HepG2 (cell line): ENCODE measurements around the gene MEG3. TPM values are rescaled to one million over a fixed set of nuclear protein-coding genes. Genes with fewer than 3 reads are reported as not detected.

Experiments used
- ATAC-seq: fragments of 200-7000 bp; cut with Tn5 transposase; 3 replicates; pipeline ENCODE4 v1.9.1; 2020; ENCODE audit warnings: mild to moderate bottlenecking, moderate library complexity
- BruUV-seq: library from RNA; stranded (reverse); fragments of 400-500 nt; replicated peaks from 2 replicates; lab custom pipeline; 2021; lab: Mats Ljungman, UMichigan
- CTCF ChIA-PET: fragments of 300-600 bp; formaldehyde crosslinking; extraction: SDS; loops from one replicate; lab custom pipeline; 2021; ENCODE audit warnings: low total read pairs, inconsistent platforms, low intra/inter-chr PET ratio; lab: Yijun Ruan, JAX
- POLR2A ChIA-PET: fragments of 350-600 bp; sonication (Branson Sonifier 250); formaldehyde crosslinking; loops from one replicate; lab custom pipeline; 2020; ENCODE audit warnings: antibody characterized with exemption, inconsistent platforms; lab: Yijun Ruan, JAX
- DNase-seq: peaks from one replicate; pipeline ENCODE4 v3.0.0-alpha.2; 2015; ENCODE audit warnings: low spot score
- FAIRE-seq: peaks from 3 replicates; lab custom pipeline; 2011; peaks lifted over from hg19 to GRCh38; lab: Jason Lieb, UNC
- H2AFZ ChIP-seq: one replicate; pipeline ENCODE4 v1.6.1; 2011; ENCODE audit warnings: low read length, inconsistent platforms
- H3K27ac ChIP-seq: fragments of 300-600 bp; 3 replicates; pipeline ENCODE4 v1.8.0; 2011; ENCODE audit warnings: mixed run types, mild to moderate bottlenecking, mixed read lengths, low read length, inconsistent platforms; ENCODE audit not compliant: insufficient read depth; ENCODE audit errors: extremely low read length
- H3K27me3 ChIP-seq, 2 experiments: fragments of 200-600 bp in 1 of 2; 2 replicates in 1 of 2; 3 replicates in 1 of 2; pipeline versions ENCODE4 v1.6.0 to v1.8.0; 2011; ENCODE audit warnings: low read length in 2 of 2, mild to moderate bottlenecking in 2 of 2, moderate library complexity in 2 of 2, inconsistent platforms in 1 of 2; ENCODE audit not compliant: insufficient read depth in 2 of 2, control insufficient read depth in 1 of 2
- H3K36me3 ChIP-seq, 2 experiments: fragments of 200-600 bp in 1 of 2; replicated peaks in 1 of 2; 2 replicates in 1 of 2; 3 replicates in 1 of 2; pipeline versions ENCODE4 v1.5.1 to v1.8.0; 2011; ENCODE audit warnings: low read length in 2 of 2, inconsistent platforms in 1 of 2; ENCODE audit not compliant: insufficient read depth in 2 of 2, control insufficient read depth in 1 of 2
- H3K4me1 ChIP-seq: 2 replicates; pipeline ENCODE4 v1.5.1; 2012; ENCODE audit warnings: low read length, inconsistent platforms; ENCODE audit not compliant: insufficient read depth
- H3K4me2 ChIP-seq: 2 replicates; pipeline ENCODE4 v1.6.0; 2011; ENCODE audit warnings: low read depth, low read length, inconsistent platforms
- H3K4me3 ChIP-seq, 3 experiments: fragments of 200-600 bp in 1 of 3; sonication (generic), shearing (Covaris generic) in 1 of 3; replicated peaks in 1 of 3; 2 replicates each; pipeline ENCODE4 v1.5.1; 2011 to 2016; ENCODE audit warnings: low read length in 3 of 3, inconsistent platforms in 2 of 3, low read depth in 2 of 3, mild to moderate bottlenecking in 2 of 3, control low read depth in 1 of 3, mixed read lengths in 1 of 3; ENCODE audit not compliant: insufficient read depth in 1 of 3
- H3K79me2 ChIP-seq: one replicate; pipeline ENCODE4 v1.6.1; 2011; ENCODE audit warnings: low read length, inconsistent platforms; ENCODE audit not compliant: insufficient read depth
- H3K9ac ChIP-seq: 2 replicates; pipeline ENCODE4 v1.6.0; 2011; ENCODE audit warnings: mild to moderate bottlenecking, low read depth, low read length, inconsistent platforms; ENCODE audit not compliant: insufficient read depth
- H3K9me3 ChIP-seq: 2 replicates; pipeline ENCODE4 v1.5.1; 2012; ENCODE audit warnings: mild to moderate bottlenecking, low read length
- H4K20me1 ChIP-seq: 2 replicates; pipeline ENCODE4 v1.6.0; 2011; ENCODE audit warnings: inconsistent platforms, mild to moderate bottlenecking, low read length, moderate library complexity; ENCODE audit not compliant: insufficient read depth
- CHCHD3 ChIP-seq: sonication (generic); formaldehyde crosslinking; IDR thresholded peaks from 2 replicates; pipeline ENCODE4 v1.8.0; 2022; ENCODE audit warnings: mild to moderate bottlenecking, missing genetic modification reagents, moderate library complexity
- TARDBP ChIP-seq: sonication (generic); formaldehyde crosslinking; IDR thresholded peaks from 2 replicates; pipeline ENCODE4 v1.8.0; 2022; ENCODE audit warnings: mild to moderate bottlenecking, missing genetic modification reagents
- ZNF367 ChIP-seq: sonication (generic); formaldehyde crosslinking; IDR thresholded peaks from 2 replicates; pipeline ENCODE4 v1.4.0; 2020; ENCODE audit warnings: missing genetic modification reagents, borderline replicate concordance
- ZNF530 ChIP-seq: sonication (generic); formaldehyde crosslinking; IDR thresholded peaks from 2 replicates; pipeline ENCODE4 v1.5.0; 2020; ENCODE audit warnings: low read depth, mild to moderate bottlenecking, missing genetic modification reagents
- ZNF597 ChIP-seq: sonication (generic); formaldehyde crosslinking; IDR thresholded peaks from 2 replicates; pipeline ENCODE4 v1.5.0; 2020; ENCODE audit warnings: missing genetic modification reagents
- ZNF747 ChIP-seq: sonication (generic); formaldehyde crosslinking; IDR thresholded peaks from 2 replicates; pipeline ENCODE4 v1.8.1; 2023; ENCODE audit warnings: missing genetic modification reagents, mild to moderate bottlenecking, borderline replicate concordance
- WGBS: methylation state at CpG from one replicate; pipeline ENCODE4 v1.1.6; 2017; ENCODE audit warnings: low lambda C conversion rate; 5-methylcytosine and 5-hydroxymethylcytosine counted together
- in situ Hi-C: cut with HindIII; loops from 2 replicates; pipeline ENCODE4 v1.10.0; 2017; ENCODE audit warnings: low pct_unique_long_range_greater_than_20kb; ENCODE audit not compliant: extremely low pct_ligation_motif_present
- intact Hi-C: fragments of 100-400 bp; cut with micrococcal nuclease; formaldehyde crosslinking; loops from one replicate; pipeline ENCODE4 v1.10.0; 2022; ENCODE audit not compliant: unreplicated experiment
- polyA plus RNA-seq, 8 experiments: library from polyadenylated mRNA; depleted of rRNA in 3 of 8; stranded (reverse) in 7 of 8; unstranded in 1 of 8; fragments of >200 nt; fragmentation: Illumina TruSeq in 4 of 8; extraction: Trizol in 4 of 8; gene quantifications; 2 replicates each; pipeline versions ENCODE4 v1.2.1 to v1.2.3, GENCODE V29; 2011 to 2016; ENCODE audit warnings: low read depth in 4 of 8, missing spikeins in 1 of 8, mixed read lengths in 1 of 8; ENCODE audit not compliant: insufficient read depth in 1 of 8
- total RNA-seq, 5 experiments: library from RNA; depleted of rRNA; stranded (reverse); fragments of >200 nt; fragmentation: Illumina TruSeq; extraction: Trizol; gene quantifications; 2 replicates each; pipeline ENCODE4 v1.2.3, GENCODE V29; 2016; ENCODE audit warnings: low read depth in 1 of 5

MEG3 gene
- total and polyA plus RNA-seq, 2 of the 13 experiments (the other 11 are each of a cell fraction or from before 2014, with no cell fraction given), result 0.17 TPM; not detected in 1

DNA sequence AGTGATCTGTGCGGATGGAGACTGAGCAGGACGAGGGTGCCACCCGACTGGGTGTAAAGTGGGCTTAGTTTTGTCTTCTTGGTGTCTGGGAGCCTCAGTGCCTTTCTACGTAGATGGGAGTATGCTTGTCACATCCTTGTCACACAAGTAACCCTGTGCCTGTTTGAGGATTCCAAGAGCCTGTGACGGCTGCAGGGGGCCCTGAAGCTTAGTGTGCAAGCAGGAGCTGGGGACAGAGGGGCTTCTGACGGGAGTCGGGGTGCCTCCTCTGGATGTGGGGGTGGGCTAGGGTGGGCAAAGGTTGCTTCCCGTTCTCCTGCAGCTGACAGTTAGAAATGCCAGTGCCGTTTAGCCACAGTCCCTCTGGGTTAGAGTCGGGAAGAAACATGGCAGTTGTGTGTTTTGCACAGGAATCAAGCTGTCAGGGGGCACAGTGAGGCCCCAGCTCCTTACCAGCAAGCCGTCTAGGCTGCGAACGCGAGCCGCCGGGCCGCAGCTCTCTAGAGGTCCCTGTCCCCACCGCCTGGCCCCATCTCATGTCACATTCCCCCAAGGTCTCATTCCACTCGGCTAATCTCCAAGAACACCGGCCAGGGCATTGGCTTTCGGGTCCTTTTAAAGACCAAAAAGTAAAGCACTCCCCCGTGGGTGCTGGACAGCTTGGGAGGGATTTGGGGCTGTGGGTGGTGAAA lies 70.6 kb downstream of the MEG3 start:
- H3K9ac ChIP-seq, result no peak overlapping the region
- DNase-seq (no peak), ATAC-seq (no peak), FAIRE-seq (no peak)
- H3K79me2 ChIP-seq, result no peaks in the 10 kb centered on the region
- ChIA-PET POLR2A (interaction anchor here (1.1 kb wide), 1 partner anchor 79 kb away, joined by 3 read pairs; no protein-coding TSS in a partner anchor), CTCF (no interaction called here)
- in situ Hi-C loops (loop anchor here (5.0 to 10.0 kb wide), 3 partner anchors 34 to 492 kb away; no protein-coding TSS in a partner anchor), intact Hi-C loops (no loop called here)
- peaks cover 46% of the 10 kb centered on the region for H3K4me1 ChIP-seq
- H3K27ac ChIP-seq, result no peak overlapping the region
- no peaks in the 10 kb centered on the region for H3K36me3 ChIP-seq
- no peaks in the 10 kb centered on the region; a peak in 1 of 5 replicates for H3K27me3 ChIP-seq
- no TSS peak for BruUV-seq
- H3K4me2 ChIP-seq, result no peak overlapping the region
- H3K9me3 ChIP-seq, result no peaks in the 10 kb centered on the region
- no peak overlapping the region for H2AFZ ChIP-seq
- 81% methylated on average over 14 of the region's 22 CpGs for WGBS
- H3K4me3 ChIP-seq, result no peak overlapping the region
- H4K20me1 ChIP-seq, result no peaks in the 10 kb centered on the region
- no peak for TF ChIP-seq ZNF597 (CRISPR knock-in tag)
- no peak for TF ChIP-seq ZNF747 (CRISPR knock-in tag)
- no peak for TF ChIP-seq ZNF530 (CRISPR knock-in tag)
- no peak for TF ChIP-seq ZNF367 (CRISPR knock-in tag)
- TF ChIP-seq TARDBP (CRISPR knock-in tag), result no peak
- TF ChIP-seq CHCHD3 (CRISPR knock-in tag), result no peak
